H1 (cell line): ENCODE data around the gene ATP10D. TPM values are rescaled to one million over a fixed set of nuclear protein-coding genes. Genes with fewer than 3 reads are reported as not detected.

Source experiments
- CEBPB ChIP-seq: IDR thresholded peaks from 2 replicates; pipeline ENCODE4 v1.6.1; 2012; ENCODE audit warnings: low read depth, low read length
- polyA plus RNA-seq, 7 experiments: library from polyadenylated mRNA; depleted of rRNA in 3 of 7; stranded (reverse) in 5 of 7; unstranded in 2 of 7; fragments of >200 nt in 5 of 7; fragments of 200-250 nt in 2 of 7; gene quantifications; 1 replicate in 5 of 7; 2 replicates in 1 of 7; 4 replicates in 1 of 7; pipeline versions ENCODE4 v1.2.1 to v1.2.3, GENCODE V29; 2011 to 2013; ENCODE audit warnings: missing spikeins in 2 of 7, mixed read lengths in 2 of 7
- total RNA-seq: library from RNA; stranded (reverse); fragmentation: NEBNext Ultra II Directional; extraction: Animal tissue kit (Norgen Biotek cat#: 25700); gene quantifications from 2 replicates; pipeline ENCODE4 v1.2.1, GENCODE V29; 2021

The ATP10D gene
- total and polyA plus RNA-seq, 2 of the 8 experiments (the other 6 are each of a cell fraction or from before 2014, with no cell fraction given) = 2.9 to 5.9 TPM

- TF ChIP-seq CEBPB = no peak
These were observed 127.3 kb downstream of the ATP10D start (continued) for GRCh38 chr4:47612116-47613023.
